Measurements from ENCODE around the gene MSH5.
"Not testable (repeated sequence)": the region's sequence is repeated elsewhere in the genome, so short reads cannot be mapped to it uniquely, and the experiment has no call there.

The MSH5 gene

GRCh38 chr6:31739639-31740396, at the start of gene MSH5:
Gene MSH5, plus strand, starts transcription at chr6:31740005. Its CDS starts 462 bp downstream, at chr6:31740467.
- peak; percentile 95 for DNase-seq (ENCODE audit: low read depth)

GRCh38 chr6:31690231-31691077, 49.4 kb upstream of the MSH5 start:
- no peak for DNase-seq (ENCODE audit: low read depth)

- DNase-seq (ENCODE audit: low read depth) = no peak
These were observed 48.7 kb upstream of the MSH5 start for GRCh38 chr6:31691078-31691463.

- DNase-seq (ENCODE audit: low read depth) = no peak
These were observed 48.2 kb upstream of the MSH5 start for GRCh38 chr6:31691564-31692108.

GRCh38 chr6:31692353-31692752, 47.5 kb upstream of the MSH5 start:
- DNase-seq (ENCODE audit: low read depth) = no peak

GRCh38 chr6:31692886-31693285, 46.9 kb upstream of the MSH5 start:
- DNase-seq (ENCODE audit: low read depth) = no peak

- no peak for DNase-seq (ENCODE audit: low read depth)
These were observed 46.3 kb upstream of the MSH5 start for GRCh38 chr6:31693535-31693934.

- DNase-seq (ENCODE audit: low read depth) = no peak
These were observed 42.2 kb upstream of the MSH5 start for GRCh38 chr6:31697555-31697954.

- no peak for DNase-seq (ENCODE audit: low read depth)
These were observed 38.9 kb upstream of the MSH5 start for GRCh38 chr6:31700740-31701401.

- DNase-seq (ENCODE audit: low read depth) = no peak
These were observed 38.0 kb upstream of the MSH5 start for GRCh38 chr6:31701666-31702404.

GRCh38 chr6:31702405-31702818, 37.4 kb upstream of the MSH5 start:
- DNase-seq (ENCODE audit: low read depth) = no peak

- peak; percentile 94 for DNase-seq (ENCODE audit: low read depth)
These were observed 36.7 kb upstream of the MSH5 start, which contains the start of gene ABHD16A for GRCh38 chr6:31702819-31703716. Gene ABHD16A, minus strand, starts transcription at chr6:31703324. Its CDS starts 43 bp downstream, at chr6:31703281.

- no peak for DNase-seq (ENCODE audit: low read depth)
These were observed 33.9 kb upstream of the MSH5 start for GRCh38 chr6:31705931-31706330.

- DNase-seq (ENCODE audit: low read depth) = no peak
These were observed 33.2 kb upstream of the MSH5 start, which contains the start of gene LY6G6F for GRCh38 chr6:31706599-31706998. Gene LY6G6F, plus strand, starts transcription at chr6:31706866. Its CDS starts 41 bp downstream, at chr6:31706907.

- no peak for DNase-seq (ENCODE audit: low read depth)
These were observed 32.1 kb upstream of the MSH5 start for GRCh38 chr6:31707701-31708100.

- DNase-seq (ENCODE audit: low read depth) = no peak
These were observed 31.6 kb upstream of the MSH5 start for GRCh38 chr6:31708224-31708623.

- DNase-seq (ENCODE audit: low read depth) = not testable (repeated sequence)
These were observed 30.6 kb upstream of the MSH5 start for GRCh38 chr6:31709157-31709556.

- DNase-seq (ENCODE audit: low read depth) = no peak
These were observed 29.1 kb upstream of the MSH5 start for GRCh38 chr6:31710523-31711219.

- DNase-seq (ENCODE audit: low read depth) = no peak
These were observed 28.6 kb upstream of the MSH5 start for GRCh38 chr6:31711233-31711632.

- DNase-seq (ENCODE audit: low read depth) = no peak
These were observed 27.5 kb upstream of the MSH5 start for GRCh38 chr6:31712296-31712695.
